Ovary (tissue), 3 donors: ENCODE results near the gene SPAG9.

ENCODE experiments used
- CTCF ChIP-seq, 3 donors: fragments of 450-650 bp in 2 of 3; fragments of 200-600 bp in 1 of 3; IDR thresholded peaks; one replicate each; pipeline versions ENCODE4 v1.5.1 to v1.8.0; 2016 to 2022; ENCODE audit warnings: antibody characterized with exemption in 3 of 3, mild to moderate bottlenecking in 1 of 3
- EP300 ChIP-seq: sonication (generic); formaldehyde crosslinking; IDR thresholded peaks from one replicate; pipeline ENCODE4 v1.6.1; 2017; ENCODE audit warnings: antibody characterized with exemption
- POLR2A ChIP-seq: fragments of 450-650 bp; IDR thresholded peaks from one replicate; pipeline ENCODE4 v1.6.1; 2017; ENCODE audit warnings: antibody characterized with exemption, mild to moderate bottlenecking, moderate library complexity
- donor health status: DM: no; HTN: no; CAD: no.

GRCh38 chr17:50934161-50934560 lies 186.5 kb downstream of the SPAG9 start:
- TF ChIP-seq CTCF (IDR thresholded peaks at IDR 0.05) (no peak), EP300 (no peak), POLR2A (no peak)
